Stimulated activated CD8-positive, alpha-beta memory T cell treated with anti-CD3 and anti-CD28 coated beads, Interleukin-4, amount 100 ng/mL, for 24 hours (primary cell): ENCODE data around the gene DNM3.

Experiments
- DNase-seq: peaks from one replicate; pipeline ENCODE4 v3.0.0-alpha.2; 2020; ENCODE audit warnings: low read depth

Gene DNM3

DNA sequence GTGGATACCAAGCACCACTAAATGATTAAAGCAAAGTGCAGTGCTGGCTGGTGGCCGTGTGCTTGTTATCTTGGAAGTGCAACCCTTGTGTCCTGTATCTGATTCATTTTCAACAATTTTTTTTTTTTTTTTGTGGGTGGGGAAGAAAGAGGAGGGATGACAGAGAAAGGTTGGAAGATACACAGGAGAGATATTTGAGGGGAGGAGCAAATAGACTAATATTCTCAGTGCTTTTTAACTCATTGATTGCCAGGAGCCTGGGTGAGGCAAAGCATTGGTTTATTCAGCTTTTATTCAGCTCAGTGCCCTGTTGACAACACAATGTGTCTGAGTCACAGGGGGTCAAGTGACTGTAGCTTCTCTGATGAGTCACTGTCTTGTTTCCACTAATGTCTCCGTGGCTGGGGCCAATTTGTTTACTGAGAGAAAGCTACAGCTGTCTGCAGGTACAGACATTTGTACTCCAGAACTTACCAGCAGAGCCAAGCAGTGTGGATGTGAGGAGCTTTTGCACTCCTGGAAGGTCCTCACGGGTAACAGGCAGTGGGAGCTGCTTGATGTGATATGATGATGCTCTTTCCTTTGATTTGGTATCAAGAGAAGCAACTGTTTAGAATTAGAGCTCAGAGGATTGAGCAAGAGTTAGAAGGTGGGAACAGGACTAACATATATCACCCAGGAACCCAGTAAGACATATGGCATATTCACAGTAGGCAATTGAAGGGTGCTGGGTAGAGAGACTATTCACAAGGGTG, 23.6 kb upstream of the DNM3 start:
- no peak for DNase-seq

DNA sequence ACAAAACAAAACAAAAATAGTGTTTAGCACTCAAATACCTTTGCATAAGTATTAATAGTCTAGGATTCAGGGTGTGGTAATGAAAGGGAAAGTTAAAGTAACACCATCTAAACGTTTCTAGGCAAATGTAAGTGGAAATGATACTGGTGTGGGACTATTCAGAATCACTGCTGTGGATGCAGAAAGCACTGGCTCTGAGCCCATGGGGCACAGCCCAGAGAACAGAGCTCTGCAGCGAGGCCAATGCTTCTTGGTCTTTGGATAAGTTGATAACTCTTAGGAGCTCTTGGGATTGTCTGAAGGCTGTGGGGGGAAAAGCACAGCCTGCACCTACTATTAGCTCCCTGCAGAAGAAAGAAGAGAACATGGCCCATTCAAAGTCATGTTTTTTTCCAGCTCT, 21.4 kb upstream of the DNM3 start:
- no peak for DNase-seq

DNA sequence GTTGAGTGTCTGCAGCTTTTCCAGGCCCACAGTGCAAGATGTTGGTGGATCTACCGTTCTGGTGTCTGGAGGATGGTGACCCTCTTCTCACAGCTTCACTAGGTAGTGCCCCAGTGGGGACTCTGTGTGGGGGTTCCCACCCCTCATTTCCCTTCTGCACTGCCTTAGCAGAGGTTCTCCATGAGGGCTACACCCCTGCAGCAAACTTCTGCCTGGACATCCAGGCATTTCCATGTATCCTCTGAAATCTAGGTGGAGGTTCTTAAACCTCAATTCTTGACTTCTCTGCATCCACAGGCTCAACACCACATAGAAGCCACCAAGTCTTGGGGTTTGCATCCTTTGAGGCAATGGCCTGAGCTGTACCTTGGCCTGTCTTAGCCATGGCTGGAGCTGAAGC, 14.3 kb upstream of the DNM3 start:
- no peak for DNase-seq

DNA sequence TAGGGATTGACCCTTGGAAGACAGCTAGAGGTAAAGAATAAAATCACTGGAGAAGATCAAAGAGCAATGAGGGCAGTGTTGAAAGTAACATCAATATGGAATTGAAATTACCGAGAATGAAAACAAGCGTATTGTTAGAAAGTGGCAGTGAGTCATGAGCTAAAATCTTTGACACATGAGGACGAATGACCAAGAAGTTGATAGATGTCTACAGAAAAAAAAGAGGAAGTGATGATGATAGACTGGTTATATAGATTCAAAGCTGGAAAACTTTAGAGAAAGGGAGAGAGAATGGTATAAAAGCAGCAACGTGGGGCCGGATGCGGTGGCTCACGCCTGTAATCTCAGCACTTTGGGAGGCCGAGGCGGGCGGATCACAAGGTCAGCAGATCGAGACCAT, 12.5 kb upstream of the DNM3 start:
- no peak for DNase-seq

DNA sequence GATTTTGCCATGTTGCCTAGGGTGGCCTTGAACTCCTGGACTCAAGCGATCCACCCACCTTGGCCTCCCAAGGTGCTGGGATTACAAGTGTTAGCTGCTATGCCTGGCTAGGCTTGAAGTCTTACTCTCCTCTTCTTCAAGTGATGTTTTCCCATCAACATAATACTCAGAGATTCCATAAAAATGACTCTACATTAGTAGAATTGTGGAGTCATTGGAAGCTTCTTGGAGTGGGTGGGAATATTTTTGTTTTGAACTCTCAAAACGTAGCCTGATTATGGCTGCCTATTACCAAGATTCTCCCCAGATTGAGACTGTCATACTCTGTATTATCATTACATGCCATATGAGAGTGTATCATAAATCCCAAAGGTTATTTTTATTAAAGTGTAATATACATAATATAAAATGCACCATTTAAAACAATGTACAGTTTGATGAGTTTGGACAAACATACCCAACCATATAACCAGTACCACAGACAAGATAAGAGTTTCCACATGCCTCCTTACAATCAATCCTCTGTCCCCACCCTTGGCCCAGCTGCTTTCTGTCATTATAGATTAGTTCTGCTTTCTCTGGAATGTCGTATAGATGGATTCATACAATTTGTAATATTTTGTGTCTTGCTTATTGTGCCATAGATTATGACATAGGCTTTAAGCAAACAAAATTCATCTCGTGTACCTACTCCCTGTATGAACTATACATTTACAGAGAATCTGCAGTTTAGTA, 8.0 kb upstream of the DNM3 start:
- no peak for DNase-seq

DNA sequence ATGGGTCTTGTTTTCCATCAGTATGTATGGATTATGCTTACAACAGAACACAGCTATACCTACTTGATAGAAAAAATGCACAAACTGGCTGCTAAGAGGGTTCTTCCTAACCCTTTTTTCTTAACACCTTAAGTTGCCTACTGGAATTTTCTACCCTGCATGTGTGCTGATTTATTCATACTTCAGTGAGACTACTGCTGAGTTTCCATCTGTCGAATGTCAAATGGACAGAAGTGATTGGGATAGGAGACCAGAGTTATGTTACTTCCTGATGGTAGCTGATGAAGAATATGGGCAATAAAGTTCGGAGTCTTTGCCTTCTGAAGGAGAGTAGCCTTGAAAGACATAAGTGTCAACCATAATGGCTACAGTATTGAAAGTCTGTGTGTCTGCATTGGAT, 6.5 kb upstream of the DNM3 start:
- DNase-seq = no peak

DNA sequence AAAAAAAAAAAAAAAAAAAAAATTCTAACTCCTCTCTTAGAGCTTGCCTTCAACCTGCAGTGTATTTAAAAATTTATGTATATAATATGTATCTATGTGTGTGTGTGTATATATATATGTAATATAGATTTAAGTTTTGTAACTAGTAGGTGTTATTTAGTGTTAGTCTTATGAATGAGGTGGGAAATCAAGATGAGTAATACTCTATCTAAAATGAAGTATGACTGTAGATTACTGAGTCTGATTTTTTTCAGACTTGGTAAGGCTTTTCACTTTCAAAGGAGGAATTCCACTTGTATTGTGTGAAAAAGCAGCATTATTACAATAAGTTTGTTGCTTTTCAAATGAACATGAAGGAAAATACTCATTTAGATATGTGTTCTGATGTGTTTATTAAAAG, 5.4 kb upstream of the DNM3 start:
- DNase-seq = no peak

DNA sequence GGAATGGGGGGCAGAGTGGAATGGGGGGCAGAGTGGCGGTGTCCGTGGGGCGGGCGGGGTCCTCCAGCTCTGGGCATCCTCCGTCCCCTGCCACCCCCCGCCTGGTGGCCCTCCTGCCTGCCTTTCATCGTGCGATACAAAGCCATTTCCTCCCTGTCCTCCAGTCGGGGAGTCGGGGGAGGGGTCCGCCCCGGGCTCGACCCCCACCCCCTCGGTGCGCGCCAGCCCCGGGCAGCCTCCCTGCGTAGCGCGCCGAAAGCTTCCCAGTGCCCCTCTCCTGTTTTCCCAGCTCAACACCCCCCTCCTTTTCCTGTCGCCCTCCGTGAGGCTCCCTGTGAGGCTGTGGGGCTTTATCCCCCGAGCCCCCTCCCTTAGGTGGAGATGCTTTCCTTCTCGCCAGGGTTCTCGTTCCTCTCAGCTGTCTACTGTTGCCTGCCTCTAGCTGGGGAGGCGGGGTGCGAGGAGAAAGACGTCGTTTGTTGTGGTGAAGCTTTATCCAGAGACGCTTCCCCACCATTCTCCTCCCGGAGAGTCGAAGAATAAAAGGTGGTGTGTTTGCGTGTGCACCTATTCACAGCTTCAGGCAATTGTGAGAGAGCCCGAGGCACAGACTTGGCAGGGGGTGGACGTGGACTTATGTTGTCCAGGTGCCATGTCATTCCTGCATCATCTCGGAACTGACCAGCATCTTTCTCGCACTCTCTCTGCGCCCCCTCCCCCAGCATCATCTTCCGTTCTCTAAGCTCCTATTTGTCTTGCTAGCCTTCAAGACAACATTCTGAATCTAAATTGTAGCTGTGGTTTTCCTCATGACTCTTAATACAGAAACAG, 848 bp downstream of the DNM3 start:
- no peak for DNase-seq

DNA sequence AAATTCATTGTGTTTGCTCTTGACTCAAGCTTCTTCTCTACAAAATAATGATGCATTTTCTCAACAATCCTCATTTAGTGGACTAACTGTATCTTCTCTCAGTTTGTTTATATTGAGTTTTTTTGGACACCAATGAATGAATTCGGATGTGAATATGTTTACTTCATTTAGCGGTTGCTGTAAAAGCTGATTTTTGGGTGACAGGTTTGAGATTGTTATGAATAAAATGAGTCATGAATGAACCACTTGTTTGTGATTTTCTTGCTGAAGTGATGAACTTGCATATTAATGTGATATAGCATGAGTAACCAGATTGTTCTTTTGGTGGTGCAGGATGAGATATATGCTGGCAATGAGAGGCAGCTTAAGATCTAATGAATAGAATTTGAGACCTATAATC, 3.1 kb downstream of the DNM3 start:
- no peak for DNase-seq

DNA sequence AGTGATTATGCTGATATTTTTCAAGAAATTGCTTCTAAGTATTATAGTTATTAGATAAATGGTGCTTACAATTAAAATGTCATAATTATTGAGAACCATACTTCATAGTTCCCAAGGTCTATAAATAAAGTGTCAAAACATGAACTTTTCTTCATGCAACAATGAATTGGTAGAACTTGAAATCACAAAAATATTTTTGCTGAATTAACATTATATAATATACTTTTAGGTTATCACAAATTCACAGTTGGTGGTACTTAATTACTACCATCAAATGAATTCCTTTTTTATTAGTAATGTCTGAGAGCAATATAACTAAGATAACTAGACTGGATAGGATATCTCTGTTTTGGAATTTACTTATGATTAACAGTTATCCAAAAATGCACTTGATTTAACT, 4.7 kb downstream of the DNM3 start:
- DNase-seq = no peak

DNA sequence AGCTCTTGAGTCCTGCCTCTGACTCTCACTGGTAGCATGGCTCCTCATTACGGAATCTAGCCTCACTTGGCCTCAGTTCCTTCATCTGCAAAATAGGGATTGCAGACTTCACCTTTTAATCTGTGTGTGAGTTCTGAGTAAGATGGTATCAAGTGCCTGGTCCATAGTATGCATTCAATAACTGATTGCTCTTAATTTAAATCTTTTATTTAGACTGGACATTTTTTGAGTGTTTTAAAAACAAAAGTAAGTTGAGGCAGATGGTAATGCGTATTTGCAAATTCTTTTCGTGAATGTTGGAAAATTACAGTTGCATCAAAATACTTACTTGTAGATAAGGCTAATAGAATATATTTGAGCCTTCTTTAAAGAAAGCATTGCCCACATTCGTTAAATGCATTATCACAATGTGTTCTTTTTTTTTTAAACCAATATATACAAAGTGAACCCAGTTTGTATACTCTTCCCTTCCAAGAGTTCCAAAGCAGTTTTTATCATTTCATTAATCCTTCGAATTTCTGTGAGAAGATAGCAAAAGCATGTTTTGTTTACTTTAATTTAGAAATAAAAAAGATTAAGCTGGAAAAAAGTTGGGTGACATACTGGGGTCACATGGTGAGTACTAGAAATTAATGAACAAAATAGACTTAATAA, 8.1 kb downstream of the DNM3 start:
- no peak for DNase-seq

DNA sequence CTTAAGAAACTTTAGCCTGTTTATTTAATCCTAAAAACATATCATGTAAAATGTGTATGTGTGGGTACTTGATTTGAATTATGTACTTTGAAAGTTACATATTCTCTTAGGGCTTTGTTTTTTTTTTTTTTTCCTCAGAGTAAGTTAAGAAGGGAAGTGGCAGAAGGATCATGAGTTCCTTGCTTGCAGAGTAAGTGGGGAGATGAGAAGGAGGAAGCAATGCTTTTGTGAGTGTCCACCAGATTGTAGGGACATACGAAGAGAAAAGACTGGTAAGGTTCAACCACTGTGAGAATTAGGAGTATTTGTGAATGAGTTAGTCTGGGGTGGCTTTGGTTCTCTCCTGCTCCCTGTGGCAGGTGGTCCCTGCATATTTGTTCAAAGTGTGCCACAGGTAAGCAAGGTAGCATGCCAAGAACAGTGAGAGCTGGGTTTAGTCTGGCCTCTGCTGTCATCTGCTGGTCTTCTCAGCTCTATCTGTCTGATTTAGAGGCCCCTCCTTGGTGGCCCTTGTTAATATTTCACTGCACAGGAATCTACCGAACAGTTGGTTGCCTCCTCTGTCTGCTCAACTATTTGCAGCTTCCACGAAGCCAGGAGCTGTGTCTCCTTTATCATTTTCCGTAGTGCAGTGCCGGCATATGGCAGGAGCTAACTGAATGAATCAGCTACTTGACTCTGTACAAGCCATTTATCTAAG, 9.5 kb downstream of the DNM3 start:
- DNase-seq = no peak

DNA sequence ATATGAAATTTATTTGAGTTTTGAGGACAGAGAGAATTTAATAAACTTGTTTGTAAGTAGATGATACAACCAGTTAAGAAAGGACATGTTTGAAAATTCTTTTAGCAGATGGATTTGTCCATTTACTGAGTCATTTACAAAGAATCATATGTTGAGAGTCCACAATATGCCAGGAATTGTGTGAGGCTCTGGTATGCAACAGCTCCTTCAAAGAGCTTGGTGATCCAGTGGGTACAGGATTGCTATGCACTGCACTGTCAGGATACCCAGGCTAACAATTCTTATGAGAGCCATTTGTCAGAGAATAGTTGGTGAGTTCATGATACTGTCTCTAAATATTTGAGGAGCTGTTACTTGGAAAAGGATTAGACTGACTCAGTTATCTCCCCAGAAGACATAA, 11.0 kb downstream of the DNM3 start:
- no peak for DNase-seq

DNA sequence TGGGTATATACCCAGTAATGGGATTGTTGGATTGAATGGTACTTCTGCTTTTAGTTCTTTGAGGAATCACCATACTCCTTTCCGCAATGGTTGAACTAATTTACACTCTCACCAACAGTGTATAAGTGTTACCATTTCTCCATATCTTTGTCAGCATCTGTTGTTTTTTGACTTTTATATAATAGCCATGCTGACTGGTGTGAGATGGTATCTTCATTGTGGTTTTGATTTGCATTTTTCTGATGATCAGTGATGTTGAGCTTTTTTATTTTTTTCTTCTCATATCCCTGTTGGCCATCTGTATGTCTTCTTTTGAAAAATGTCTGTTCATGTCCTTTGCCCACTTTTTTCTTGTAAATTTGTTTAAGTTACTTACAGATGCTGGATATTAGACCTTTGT, 14.1 kb downstream of the DNM3 start:
- no peak for DNase-seq

DNA sequence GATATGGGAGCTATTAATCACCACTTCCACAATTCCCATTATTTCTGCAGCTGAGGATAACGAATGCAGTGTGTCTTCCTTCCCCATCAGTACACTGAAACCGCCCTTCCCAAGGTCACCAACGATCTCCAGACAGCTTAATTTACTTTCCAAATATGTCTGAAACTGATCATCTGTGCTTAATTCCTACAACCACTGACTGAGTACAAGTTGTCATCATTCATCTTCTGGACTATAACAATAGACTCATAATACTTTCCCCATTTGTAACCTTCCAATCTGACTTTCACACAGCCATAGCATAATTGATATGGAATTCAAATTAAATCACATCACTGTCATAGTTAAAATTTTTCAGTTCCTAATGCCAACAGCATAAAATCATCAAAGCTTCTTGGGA, 17.4 kb downstream of the DNM3 start:
- DNase-seq = no peak

DNA sequence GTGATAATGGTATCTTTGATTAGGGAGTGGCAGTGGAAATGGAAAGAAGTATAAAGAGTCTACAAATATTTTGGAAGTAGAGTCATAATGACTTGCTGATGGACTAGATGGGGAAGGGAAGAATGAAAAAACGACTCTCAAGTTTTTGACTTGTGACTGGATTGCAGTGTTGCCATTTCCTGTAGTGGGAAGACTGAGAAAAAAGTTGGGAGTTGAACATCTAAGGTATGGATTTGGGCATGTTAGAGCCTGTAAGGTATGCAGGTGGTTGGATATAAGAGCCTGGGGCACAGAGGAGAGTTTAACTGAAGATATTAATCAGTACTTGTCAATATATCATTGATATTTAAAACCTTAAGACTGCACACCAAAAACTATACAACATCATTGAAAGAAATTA, 19.4 kb downstream of the DNM3 start:
- DNase-seq = no peak

DNA sequence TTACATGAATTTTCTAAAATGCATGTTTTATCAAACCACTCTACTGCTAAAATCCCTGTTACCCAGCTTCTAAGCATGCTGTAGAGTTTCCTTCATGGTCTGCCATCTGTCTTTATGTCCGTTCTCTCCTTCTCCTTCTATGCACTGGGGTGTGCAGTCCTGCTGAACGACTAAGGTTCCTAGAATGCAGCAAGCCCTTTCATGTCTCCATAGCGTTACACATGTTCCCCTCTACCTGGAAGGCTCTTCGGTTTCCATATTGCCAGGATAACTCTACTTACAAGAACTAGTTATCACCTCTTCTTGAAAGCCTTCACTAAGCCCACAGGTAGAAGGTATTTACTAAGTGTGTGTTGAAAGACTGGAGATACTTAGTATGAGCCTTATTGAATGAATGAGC, 22.2 kb downstream of the DNM3 start:
- no peak for DNase-seq

DNA sequence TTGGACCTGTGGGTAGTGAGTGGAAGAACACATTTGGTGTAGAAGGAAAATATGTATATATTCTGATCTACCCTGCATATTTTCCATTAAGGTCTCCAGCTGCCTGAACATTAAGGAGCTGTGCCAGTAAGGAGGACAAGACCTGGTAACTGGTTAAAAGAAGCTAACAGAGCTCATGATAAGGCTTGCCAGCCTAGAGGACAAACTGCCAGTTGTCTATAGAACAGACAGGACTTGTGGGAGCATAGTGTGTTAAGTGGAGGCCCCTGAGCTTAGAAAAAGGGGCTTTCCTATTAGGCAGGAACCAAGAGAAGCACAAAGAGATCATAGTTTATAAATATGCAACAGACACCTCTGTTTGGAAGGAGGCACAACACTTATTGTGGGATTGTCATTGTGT, 23.0 kb downstream of the DNM3 start:
- no peak for DNase-seq

DNA sequence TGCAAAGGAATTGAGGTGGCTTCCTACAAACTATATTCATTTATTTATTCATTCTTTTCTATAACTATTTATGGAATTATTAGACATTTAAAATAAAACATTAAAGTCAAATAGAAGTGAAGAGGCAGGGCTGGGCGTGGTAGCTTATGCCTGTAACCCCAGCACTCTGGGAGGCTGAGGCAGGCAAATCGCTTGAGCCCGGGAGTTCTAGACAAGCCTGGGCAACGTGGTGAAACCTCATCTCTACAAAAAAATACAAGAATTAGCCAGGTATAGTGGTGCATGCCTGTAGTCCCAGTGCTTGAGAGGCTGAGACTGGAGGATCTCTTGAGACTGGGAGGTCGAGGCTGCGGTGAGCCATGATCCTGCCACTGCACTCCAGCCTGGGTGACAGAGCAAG, 23.8 kb downstream of the DNM3 start:
- no peak for DNase-seq

DNA sequence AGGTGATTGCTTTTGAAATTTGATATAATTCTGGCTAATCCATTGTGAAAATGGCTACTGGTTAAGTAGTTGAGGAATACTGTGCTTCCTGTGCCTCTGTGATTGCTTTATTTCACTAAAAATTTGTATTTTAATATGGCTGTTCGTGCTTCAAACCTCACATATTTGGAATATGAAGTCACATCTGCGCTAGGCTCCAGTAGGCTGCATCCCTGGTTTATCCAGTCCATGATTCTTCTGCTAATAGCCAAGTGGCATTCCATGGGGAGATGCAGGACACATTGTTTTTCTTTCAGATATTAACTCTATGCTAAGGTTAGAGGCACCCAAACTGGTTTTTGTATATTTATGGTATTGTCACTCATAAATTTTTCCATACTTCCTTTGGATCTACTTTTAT, 25.9 kb downstream of the DNM3 start:
- DNase-seq = no peak

DNA sequence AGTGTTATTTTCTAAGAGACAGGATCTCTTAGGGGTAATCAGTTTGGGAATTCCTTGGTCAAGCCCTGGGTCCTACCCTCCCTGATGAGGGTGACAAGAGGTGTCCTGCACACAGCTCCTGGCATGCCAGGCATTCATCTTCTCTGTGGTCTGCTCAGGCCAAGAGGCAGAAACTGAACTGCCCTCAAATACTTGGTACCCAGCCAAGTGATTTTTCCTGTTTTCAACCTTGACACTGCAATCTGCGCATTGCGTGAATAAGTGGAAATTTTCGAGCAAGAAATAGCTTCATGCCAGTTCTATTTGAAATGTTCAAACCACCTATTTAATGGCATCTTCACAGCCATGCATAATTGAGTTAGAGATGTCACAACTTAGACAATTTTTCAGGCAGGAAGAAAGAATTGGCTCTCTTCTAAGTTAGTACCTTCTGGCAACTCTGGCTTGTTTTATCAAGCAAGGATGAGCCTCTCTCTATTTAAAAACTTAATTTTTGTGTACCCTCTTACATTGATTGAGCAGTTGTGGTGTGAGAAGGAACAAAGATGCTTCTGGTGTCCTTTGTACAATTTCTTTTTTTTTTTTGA, 27.0 kb downstream of the DNM3 start:
- no peak for DNase-seq

DNA sequence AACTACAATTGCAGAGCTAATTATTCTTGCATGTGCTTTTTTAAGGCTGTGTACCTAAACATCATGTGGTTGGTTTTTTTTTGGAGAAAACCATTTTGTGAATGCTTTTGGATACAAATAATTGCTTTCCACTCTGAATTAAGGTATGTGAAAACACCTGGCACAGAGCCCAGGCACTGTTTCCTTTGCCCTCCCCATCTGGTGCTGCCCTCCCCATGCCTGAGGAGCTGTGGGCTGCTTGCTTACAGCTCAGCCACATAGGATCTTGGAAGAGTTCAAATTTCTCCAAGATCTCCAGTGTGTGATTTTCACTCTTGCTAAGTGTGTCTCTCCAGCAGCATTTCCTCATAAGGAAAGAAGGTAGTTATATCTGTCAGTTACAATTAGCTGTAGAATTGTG, 27.8 kb downstream of the DNM3 start:
- DNase-seq = no peak
